Measurements from ENCODE around the gene BLOC1S3.

Gene BLOC1S3

DNA sequence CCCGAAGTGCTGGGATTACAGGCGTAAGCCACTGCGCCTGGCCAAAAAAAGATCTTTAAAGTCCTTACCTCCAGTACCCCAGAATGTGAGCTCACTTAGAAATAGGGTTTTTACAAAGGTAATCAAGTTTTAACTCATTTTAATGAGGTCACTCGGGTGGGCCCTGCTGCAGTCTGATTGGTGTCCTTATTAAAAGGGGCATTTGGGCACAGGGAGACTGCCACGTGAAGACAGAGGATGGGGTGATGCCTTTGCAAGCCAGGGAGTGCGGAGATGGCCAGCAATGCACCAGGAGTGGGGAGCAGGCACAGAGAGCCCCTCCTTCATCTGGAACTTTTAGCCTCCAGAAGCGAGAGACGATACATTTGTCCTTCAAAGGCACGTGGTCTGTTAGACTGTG, 29.5 kb upstream of the BLOC1S3 start:
- peaks cover 7% of the 10 kb centered on the region for H3K36me3 ChIP-seq (replicated peaks; ENCODE audit: low read depth, low read length)

GRCh38 chr19:45150180-45150579, 28.4 kb upstream of the BLOC1S3 start:
- Histone ChIP-seq H3K4me3 (ENCODE audit: low read length) (no peak overlapping the region), H3K27me3 (ENCODE audit: low read depth, low read length) (no peaks in the 10 kb centered on the region), H3K4me2 (ENCODE audit: low read length) (no peak overlapping the region), H3K4me1 (ENCODE audit: low read length) (no peaks in the 10 kb centered on the region), H3K36me3 (replicated peaks; ENCODE audit: low read depth, low read length) (peaks cover 7% of the 10 kb centered on the region), H3K79me2 (ENCODE audit: low read length) (no peaks in the 10 kb centered on the region), H3K9ac (ENCODE audit: low read length) (no peak overlapping the region), H2AFZ (ENCODE audit: low read depth, low read length) (no peak overlapping the region), H3K27ac (ENCODE audit: low read length) (no peak overlapping the region), H3K9me3 (ENCODE audit: insufficient read depth, low read length) (no peaks in the 10 kb centered on the region), H4K20me1 (ENCODE audit: insufficient read depth, low read length) (no peaks in the 10 kb centered on the region)
- TF ChIP-seq CTCF (IDR thresholded peaks at IDR 0.05; ENCODE audit: low read depth, low read length) (no peak), EZH2phosphoT487 (IDR thresholded peaks at IDR 0.05; ENCODE audit: low read depth) (no peak)

More for the DNA sequence above, 29.5 kb upstream of the BLOC1S3 start:
- no peak overlapping the region for H3K4me2 ChIP-seq (ENCODE audit: low read length)
- H3K9ac ChIP-seq (ENCODE audit: low read length) = no peak overlapping the region
- H3K27ac ChIP-seq (ENCODE audit: low read length) = no peak overlapping the region
- no peaks in the 10 kb centered on the region for H3K9me3 ChIP-seq (ENCODE audit: insufficient read depth, low read length)
- H3K4me3 ChIP-seq (ENCODE audit: low read length) = no peak overlapping the region
- no peaks in the 10 kb centered on the region for H3K79me2 ChIP-seq (ENCODE audit: low read length)
- TF ChIP-seq CTCF (IDR thresholded peaks at IDR 0.05; ENCODE audit: low read depth, low read length) (no peak), EZH2phosphoT487 (IDR thresholded peaks at IDR 0.05; ENCODE audit: low read depth) (no peak)
- H4K20me1 ChIP-seq (ENCODE audit: insufficient read depth, low read length) = no peaks in the 10 kb centered on the region
- H2AFZ ChIP-seq (ENCODE audit: low read depth, low read length) = no peak overlapping the region
- no peaks in the 10 kb centered on the region for H3K27me3 ChIP-seq (ENCODE audit: low read depth, low read length)
- no peaks in the 10 kb centered on the region for H3K4me1 ChIP-seq (ENCODE audit: low read length)

DNA sequence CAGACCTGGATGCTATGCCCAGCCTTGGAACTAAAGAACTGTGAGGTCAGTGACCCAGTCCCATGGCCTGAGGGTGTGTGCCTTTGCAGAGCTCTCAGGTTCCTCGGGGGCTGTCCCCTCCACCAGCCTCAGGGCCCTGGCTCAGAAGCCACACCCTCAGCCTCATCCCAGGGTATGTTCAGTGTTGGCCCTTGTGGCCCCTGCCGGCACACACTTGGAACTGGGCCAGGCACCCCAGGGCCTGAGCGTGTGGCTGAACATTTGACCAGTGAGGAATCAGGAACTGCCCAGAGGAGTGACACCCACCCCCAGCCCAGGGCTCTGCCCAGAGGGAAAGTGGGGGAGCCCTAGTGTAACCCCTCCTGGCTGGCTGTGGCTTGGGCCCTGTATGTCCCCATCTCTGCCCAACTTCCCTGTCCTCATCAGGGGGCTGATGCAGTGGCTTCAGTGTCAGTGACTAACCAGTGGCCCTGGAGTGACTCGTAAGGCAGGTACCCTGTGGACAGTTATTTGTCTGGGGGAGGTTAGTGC, 27.8 kb upstream of the BLOC1S3 start:
- Histone ChIP-seq H3K79me2 (ENCODE audit: low read length) (no peaks in the 10 kb centered on the region), H3K9me3 (ENCODE audit: insufficient read depth, low read length) (no peaks in the 10 kb centered on the region), H3K4me3 (ENCODE audit: low read length) (no peak overlapping the region), H3K4me1 (ENCODE audit: low read length) (no peaks in the 10 kb centered on the region), H3K9ac (ENCODE audit: low read length) (no peak overlapping the region), H4K20me1 (ENCODE audit: insufficient read depth, low read length) (no peaks in the 10 kb centered on the region), H3K27ac (ENCODE audit: low read length) (no peak overlapping the region), H3K4me2 (ENCODE audit: low read length) (no peak overlapping the region), H2AFZ (ENCODE audit: low read depth, low read length) (no peak overlapping the region), H3K36me3 (replicated peaks; ENCODE audit: low read depth, low read length) (peaks cover 7% of the 10 kb centered on the region), H3K27me3 (ENCODE audit: low read depth, low read length) (no peaks in the 10 kb centered on the region)
- no peak for TF ChIP-seq CTCF (IDR thresholded peaks at IDR 0.05; ENCODE audit: low read depth, low read length)
- TF ChIP-seq EZH2phosphoT487 (IDR thresholded peaks at IDR 0.05; ENCODE audit: low read depth) = no peak

- no peaks in the 10 kb centered on the region for H3K9me3 ChIP-seq (ENCODE audit: insufficient read depth, low read length)
- H4K20me1 ChIP-seq (ENCODE audit: insufficient read depth, low read length) = no peaks in the 10 kb centered on the region
- H3K27ac ChIP-seq (ENCODE audit: low read length) = no peak overlapping the region
- no peaks in the 10 kb centered on the region for H3K4me1 ChIP-seq (ENCODE audit: low read length)
- no peak overlapping the region for H3K4me2 ChIP-seq (ENCODE audit: low read length)
- H2AFZ ChIP-seq (ENCODE audit: low read depth, low read length) = no peak overlapping the region
- H3K79me2 ChIP-seq (ENCODE audit: low read length) = no peaks in the 10 kb centered on the region
- TF ChIP-seq CTCF (IDR thresholded peaks at IDR 0.05; ENCODE audit: low read depth, low read length) (no peak), EZH2phosphoT487 (IDR thresholded peaks at IDR 0.05; ENCODE audit: low read depth) (no peak)
- no peak overlapping the region for H3K9ac ChIP-seq (ENCODE audit: low read length)
- H3K4me3 ChIP-seq (ENCODE audit: low read length) = no peak overlapping the region
- no peaks in the 10 kb centered on the region for H3K27me3 ChIP-seq (ENCODE audit: low read depth, low read length)
- peaks cover 7% of the 10 kb centered on the region for H3K36me3 ChIP-seq (replicated peaks; ENCODE audit: low read depth, low read length)
Measured at GRCh38 chr19:45151320-45151719, 27.3 kb upstream of the BLOC1S3 start.

Measured in OCI-LY3 (cell line).